ENCODE measurements around the gene WDR64. TPM values are rescaled to one million over a fixed set of nuclear protein-coding genes. Genes with fewer than 3 reads are reported as not detected.
"Not testable (repeated sequence)": the region's sequence is repeated elsewhere in the genome, so short reads cannot be mapped to it uniquely, and the experiment has no call there.

Gene WDR64
- polyA plus RNA-seq, 1 donor from 2014 or later, result 0.21 TPM

GRCh38 chr1:241654641-241655040 is 2.6 kb downstream of the WDR64 start:
- Histone ChIP-seq H3K36me3 (ENCODE audit: insufficient read depth, low read length) (no peaks in the 10 kb centered on the region), H2AFZ (ENCODE audit: low read depth, low read length) (no peak overlapping the region), H4K20me1 (ENCODE audit: insufficient read depth) (no peaks in the 10 kb centered on the region), H3K4me2 (ENCODE audit: low read length) (no peak overlapping the region), H3K4me3 (ENCODE audit: low read length) (no peak overlapping the region), H3K9me3 (ENCODE audit: low read length) (no peaks in the 10 kb centered on the region), H3K9me2 (ENCODE audit: insufficient read depth, low read length) (no peaks in the 10 kb centered on the region), H3K79me2 (replicated peaks; ENCODE audit: insufficient read depth, low read length) (no peaks in the 10 kb centered on the region), H3K27ac (ENCODE audit: low read length) (no peak overlapping the region), H3K9ac (ENCODE audit: low read length) (no peak overlapping the region), H3F3A (ENCODE audit: insufficient read depth, low read length, poor library complexity, severe bottlenecking) (no peaks in the 10 kb centered on the region), H3K27me3 (ENCODE audit: insufficient read depth, low read depth, low read length) (no peaks in the 10 kb centered on the region)
- TF ChIP-seq RAD21 (conservative IDR thresholded peaks at IDR 0.05) (no peak), CTCF (IDR thresholded peaks at IDR 0.05; ENCODE audit: poor library complexity, severe bottlenecking) (no peak), EP300 (conservative IDR thresholded peaks at IDR 0.05; ENCODE audit: poor library complexity, severe bottlenecking) (no peak), EZH2 (IDR thresholded peaks at IDR 0.05; ENCODE audit: borderline replicate concordance, insufficient read depth, low read length, poor library complexity, severe bottlenecking) (no peak), SMC3 (conservative IDR thresholded peaks at IDR 0.05; ENCODE audit: poor library complexity) (no peak), TAF1 (IDR thresholded peaks at IDR 0.05; ENCODE audit: low read depth) (no peak), POLR2AphosphoS5 (IDR thresholded peaks at IDR 0.05) (no peak), MXI1 (conservative IDR thresholded peaks at IDR 0.05; ENCODE audit: poor library complexity, severe bottlenecking) (no peak)
- TF ChIP-seq, protein P1, sequence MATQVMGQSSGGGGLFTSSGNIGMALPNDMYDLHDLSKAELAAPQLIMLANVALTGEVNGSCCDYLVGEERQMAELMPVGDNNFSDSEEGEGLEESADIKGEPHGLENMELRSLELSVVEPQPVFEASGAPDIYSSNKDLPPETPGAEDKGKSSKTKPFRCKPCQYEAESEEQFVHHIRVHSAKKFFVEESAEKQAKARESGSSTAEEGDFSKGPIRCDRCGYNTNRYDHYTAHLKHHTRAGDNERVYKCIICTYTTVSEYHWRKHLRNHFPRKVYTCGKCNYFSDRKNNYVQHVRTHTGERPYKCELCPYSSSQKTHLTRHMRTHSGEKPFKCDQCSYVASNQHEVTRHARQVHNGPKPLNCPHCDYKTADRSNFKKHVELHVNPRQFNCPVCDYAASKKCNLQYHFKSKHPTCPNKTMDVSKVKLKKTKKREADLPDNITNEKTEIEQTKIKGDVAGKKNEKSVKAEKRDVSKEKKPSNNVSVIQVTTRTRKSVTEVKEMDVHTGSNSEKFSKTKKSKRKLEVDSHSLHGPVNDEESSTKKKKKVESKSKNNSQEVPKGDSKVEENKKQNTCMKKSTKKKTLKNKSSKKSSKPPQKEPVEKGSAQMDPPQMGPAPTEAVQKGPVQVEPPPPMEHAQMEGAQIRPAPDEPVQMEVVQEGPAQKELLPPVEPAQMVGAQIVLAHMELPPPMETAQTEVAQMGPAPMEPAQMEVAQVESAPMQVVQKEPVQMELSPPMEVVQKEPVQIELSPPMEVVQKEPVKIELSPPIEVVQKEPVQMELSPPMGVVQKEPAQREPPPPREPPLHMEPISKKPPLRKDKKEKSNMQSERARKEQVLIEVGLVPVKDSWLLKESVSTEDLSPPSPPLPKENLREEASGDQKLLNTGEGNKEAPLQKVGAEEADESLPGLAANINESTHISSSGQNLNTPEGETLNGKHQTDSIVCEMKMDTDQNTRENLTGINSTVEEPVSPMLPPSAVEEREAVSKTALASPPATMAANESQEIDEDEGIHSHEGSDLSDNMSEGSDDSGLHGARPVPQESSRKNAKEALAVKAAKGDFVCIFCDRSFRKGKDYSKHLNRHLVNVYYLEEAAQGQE (IDR thresholded peaks at IDR 0.05; ENCODE audit: borderline replicate concordance), result no peak

DNA sequence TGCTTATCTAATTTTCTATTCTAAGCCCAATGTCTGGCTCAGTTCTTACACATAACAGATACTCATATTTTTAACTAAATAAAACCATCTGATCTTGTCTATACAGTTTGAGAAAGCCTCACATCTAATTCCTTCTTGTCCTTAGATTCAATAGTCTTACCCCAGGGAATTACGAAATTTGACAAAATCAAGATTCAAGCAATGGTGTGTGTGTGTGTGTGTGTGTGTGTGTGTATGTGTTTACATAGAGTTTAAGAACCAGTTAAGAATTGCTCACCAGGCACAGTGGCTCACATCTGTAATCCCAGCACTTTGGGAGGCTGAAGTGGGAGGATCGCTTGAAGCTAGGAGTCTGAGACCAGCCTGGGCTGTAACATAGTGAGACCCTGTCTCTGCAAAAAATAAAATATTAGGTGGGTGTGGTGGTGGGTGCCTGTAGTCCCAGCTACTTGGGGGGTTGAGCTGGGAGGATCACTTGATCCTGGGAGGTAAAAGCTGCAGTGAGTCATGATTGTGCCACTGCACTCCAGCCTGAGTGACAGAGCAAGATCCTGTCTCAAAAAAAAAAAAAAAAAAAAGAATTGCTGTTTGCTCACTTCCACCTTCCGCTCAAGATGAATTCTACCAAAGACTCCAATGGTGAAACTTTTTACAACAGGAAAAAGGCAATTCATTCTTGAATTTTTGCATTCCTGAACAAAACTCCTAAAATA is 6.2 kb downstream of the WDR64 start:
- H3K9me2 ChIP-seq (ENCODE audit: insufficient read depth, low read length), result no peaks in the 10 kb centered on the region

DNA sequence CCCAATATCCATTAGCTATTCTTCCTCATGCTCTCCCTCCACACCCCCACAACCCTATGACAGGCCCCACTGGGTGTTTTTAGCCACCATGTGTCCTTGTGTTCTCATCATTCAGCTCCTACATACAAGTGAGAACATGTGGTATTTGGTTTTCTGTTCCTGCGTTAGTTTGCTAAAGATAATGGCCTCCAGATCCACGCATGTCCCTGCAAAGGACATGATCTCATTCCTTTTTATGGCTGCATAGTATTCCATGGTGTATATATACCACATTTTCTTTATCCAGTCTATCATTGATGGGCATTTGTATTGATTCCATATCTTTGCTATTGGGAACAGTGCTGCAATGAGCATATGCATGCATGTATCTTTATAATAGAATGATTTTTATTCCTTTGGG is 6.9 kb downstream of the WDR64 start:
- not testable (repeated sequence) for H3K27me3 ChIP-seq (ENCODE audit: insufficient read depth, low read depth, low read length); H3K36me3 ChIP-seq (ENCODE audit: insufficient read depth, low read length); H3K4me3 ChIP-seq (ENCODE audit: low read length); H3K9me2 ChIP-seq (ENCODE audit: insufficient read depth, low read length); H3K27ac ChIP-seq (ENCODE audit: low read length); H3K9ac ChIP-seq (ENCODE audit: low read length); H3F3A ChIP-seq (ENCODE audit: insufficient read depth, low read length, poor library complexity, severe bottlenecking); H3K4me2 ChIP-seq (ENCODE audit: low read length); H3K79me2 ChIP-seq (replicated peaks; ENCODE audit: insufficient read depth, low read length); H3K9me3 ChIP-seq (ENCODE audit: low read length); H4K20me1 ChIP-seq (ENCODE audit: insufficient read depth); H2AFZ ChIP-seq (ENCODE audit: low read depth, low read length)

More for the DNA sequence above, 6.2 kb downstream of the WDR64 start:
- H4K20me1 ChIP-seq (ENCODE audit: insufficient read depth), result no peaks in the 10 kb centered on the region
- H3K9me3 ChIP-seq (ENCODE audit: low read length), result no peaks in the 10 kb centered on the region
- H3K9ac ChIP-seq (ENCODE audit: low read length), result no peak overlapping the region
- no peaks in the 10 kb centered on the region for H3K27me3 ChIP-seq (ENCODE audit: insufficient read depth, low read depth, low read length)
- H3F3A ChIP-seq (ENCODE audit: insufficient read depth, low read length, poor library complexity, severe bottlenecking), result no peaks in the 10 kb centered on the region
- H3K4me3 ChIP-seq (ENCODE audit: low read length), result no peak overlapping the region
- no peak overlapping the region for H3K4me2 ChIP-seq (ENCODE audit: low read length)
- H3K36me3 ChIP-seq (ENCODE audit: insufficient read depth, low read length), result no peaks in the 10 kb centered on the region
- H3K79me2 ChIP-seq (replicated peaks; ENCODE audit: insufficient read depth, low read length), result no peaks in the 10 kb centered on the region
- H3K27ac ChIP-seq (ENCODE audit: low read length), result no peak overlapping the region
- H2AFZ ChIP-seq (ENCODE audit: low read depth, low read length), result no peak overlapping the region
- TF ChIP-seq POLR2AphosphoS5 (IDR thresholded peaks at IDR 0.05) (no peak), TAF1 (IDR thresholded peaks at IDR 0.05; ENCODE audit: low read depth) (no peak), EP300 (conservative IDR thresholded peaks at IDR 0.05; ENCODE audit: poor library complexity, severe bottlenecking) (no peak), SMC3 (conservative IDR thresholded peaks at IDR 0.05; ENCODE audit: poor library complexity) (no peak)

Measured in neural cell (in vitro differentiated cells).